Spleen (tissue), 11 donors: ENCODE results near the gene AFF1. TPM values are rescaled to one million over a fixed set of nuclear protein-coding genes. Genes with fewer than 3 reads are reported as not detected.

ENCODE experiments used
- DNase-seq: peaks from one replicate; pipeline ENCODE4 v3.0.0-alpha.2; 2020
- H3K27ac ChIP-seq, 8 donors: fragments of 200-600 bp; sonication (generic) in 7 of 8; 1 replicate in 4 of 8; 2 replicates in 4 of 8; pipeline versions ENCODE4 v1.5.0 to v1.8.0; 2016 to 2021; ENCODE audit warnings: inconsistent platforms in 4 of 8, mild to moderate bottlenecking in 4 of 8, moderate library complexity in 1 of 8
- H3K27me3 ChIP-seq, 7 donors: fragments of 200-600 bp; sonication (generic) in 6 of 7; replicated peaks in 1 of 7; 1 replicate in 4 of 7; 2 replicates in 3 of 7; pipeline versions ENCODE4 v1.5.0 to v1.8.0; 2016 to 2021; ENCODE audit warnings: inconsistent platforms in 3 of 7, mild to moderate bottlenecking in 1 of 7
- H3K36me3 ChIP-seq, 6 donors: fragments of 200-600 bp; sonication (generic) in 5 of 6; 1 replicate in 4 of 6; 2 replicates in 2 of 6; pipeline versions ENCODE4 v1.5.0 to v1.8.0; 2016 to 2021; ENCODE audit warnings: inconsistent platforms in 2 of 6
- H3K4me1 ChIP-seq, 6 donors: fragments of 200-600 bp; sonication (generic) in 5 of 6; 1 replicate in 3 of 6; 2 replicates in 3 of 6; pipeline versions ENCODE4 v1.5.0 to v1.8.0; 2016 to 2021; ENCODE audit warnings: inconsistent platforms in 3 of 6
- H3K4me3 ChIP-seq, 8 donors: fragments of 200-600 bp; sonication (generic) in 7 of 8; 1 replicate in 4 of 8; 2 replicates in 4 of 8; pipeline versions ENCODE4 v1.5.0 to v1.8.0; 2016 to 2021; ENCODE audit warnings: inconsistent platforms in 4 of 8, mild to moderate bottlenecking in 4 of 8, moderate library complexity in 2 of 8
- H3K9me3 ChIP-seq, 8 donors: fragments of 200-600 bp; sonication (generic) in 7 of 8; 1 replicate in 4 of 8; 2 replicates in 4 of 8; pipeline versions ENCODE4 v1.5.0 to v1.8.0; 2016 to 2021; ENCODE audit warnings: inconsistent platforms in 4 of 8
- CTCF ChIP-seq, 11 experiments: fragments of 200-600 bp in 7 of 11; fragments of 450-650 bp in 4 of 11; sonication (generic) in 4 of 11; IDR thresholded peaks in 8 of 11; conservative IDR thresholded peaks in 3 of 11; 1 replicate in 7 of 11; 2 replicates in 4 of 11; pipeline versions ENCODE4 v1.4.0 to v1.8.0; 2016 to 2021; ENCODE audit warnings: antibody characterized with exemption in 11 of 11, inconsistent platforms in 4 of 11, mild to moderate bottlenecking in 1 of 11
- POLR2A ChIP-seq, 3 donors: fragments of 450-650 bp; IDR thresholded peaks; one replicate each; pipeline ENCODE4 v1.5.1; 2017; ENCODE audit warnings: antibody characterized with exemption in 3 of 3, mild to moderate bottlenecking in 1 of 3
- POLR2AphosphoS5 ChIP-seq, 3 donors: sonication (generic); formaldehyde crosslinking; IDR thresholded peaks; one replicate each; pipeline ENCODE4 v1.5.1; 2017; ENCODE audit warnings: antibody characterized with exemption in 3 of 3
- WGBS, 5 donors: extraction: QIAGEN DNeasy Blood & Tissue Kit in 3 of 5; methylation state at CpG; one replicate each; pipeline versions ENCODE4 v1.1.5 to v1.1.7; 2013 to 2018; 5-methylcytosine and 5-hydroxymethylcytosine counted together
- intact Hi-C: fragments of 100-400 bp; cut with DNase I; formaldehyde crosslinking; loops from one replicate; pipeline ENCODE4 v1.15.0; 2023; ENCODE audit warnings: low total_unique reads
- polyA plus RNA-seq, 3 donors: library from polyadenylated mRNA; stranded (reverse); fragments of 200-250 nt; gene quantifications; one replicate each; pipeline ENCODE4 v1.2.1, GENCODE V29; 2013
- total RNA-seq, 7 donors: library from RNA; depleted of rRNA in 3 of 7; stranded (reverse); fragments of >200 nt in 3 of 7; fragmentation: NEBNext Ultra II Directional in 4 of 7; extraction: Animal tissue kit (Norgen Biotek cat#: 25700) in 4 of 7; gene quantifications; one replicate each; pipeline versions ENCODE4 v1.1.0 to v1.2.1, GENCODE V29; 2016 to 2021
- donor health status: healthy with polysubstance abuse.
- donor health status: DM: no; HTN: no; CAD: no; lungs with moderate emphysema.
- donor health status: DM: no; HTN: no; CAD: no.
- donor health status: Bipolar disorder and iron deficiency.
- donor health status: healthy.
- donor health status: DM: no; HTN: no; CAD: no.
- donor health status: DM: yes; HTN: yes; CAD: no.

AFF1 gene
- total and polyA plus RNA-seq, 10 donors, result 4.4 to 119 (median 80.8) TPM

GRCh38 chr4:86892636-86892960 is 42.2 kb upstream of the AFF1 start:
- no peak for DNase-seq
- H3K4me3 ChIP-seq, result peak overlapping the region; percentile 51 to 80 (median 66)
- peaks cover 0 to 27% (median 5%) of the 10 kb centered on the region in 7 donors for H3K27me3 ChIP-seq
- peaks cover 0 to 18% (median 11%) of the 10 kb centered on the region in 6 donors for H3K4me1 ChIP-seq
- intact Hi-C loops, result no loop called here
- TF ChIP-seq POLR2A (IDR thresholded peaks at IDR 0.05), result no peak
- TF ChIP-seq POLR2AphosphoS5 (IDR thresholded peaks at IDR 0.05), result no peak
- no peak for TF ChIP-seq CTCF (IDR thresholded peaks at IDR 0.05 in 8 of 11, conservative IDR thresholded peaks at IDR 0.05 in 3 of 11)
- H3K27ac ChIP-seq, result peak overlapping the region in 4 of 8 donors; percentile 21 to 74 (median 34)
- no peaks in the 10 kb centered on the region for H3K36me3 ChIP-seq
- H3K9me3 ChIP-seq, result no peaks in the 10 kb centered on the region
- WGBS, 5 donors, result 6 to 28% (median 15%) methylated on average over 12 to 13 of the region's 13 CpGs

- Histone ChIP-seq H3K4me1 (peaks cover 0 to 18% (median 11%) of the 10 kb centered on the region in 6 donors), H3K4me3 (no peak overlapping the region), H3K27ac (no peak overlapping the region), H3K36me3 (no peaks in the 10 kb centered on the region), H3K27me3 (peaks cover 0 to 27% (median 5%) of the 10 kb centered on the region in 7 donors), H3K9me3 (no peaks in the 10 kb centered on the region)
- TF ChIP-seq POLR2AphosphoS5 (IDR thresholded peaks at IDR 0.05) (no peak), POLR2A (IDR thresholded peaks at IDR 0.05) (no peak), CTCF (IDR thresholded peaks at IDR 0.05 in 8 of 11, conservative IDR thresholded peaks at IDR 0.05 in 3 of 11) (no peak)
- 92 to 98% (median 96%) methylated on average over 19 of the region's 19 CpGs for WGBS, 5 donors
- intact Hi-C loops, result no loop called here
- no peak for DNase-seq
Observed at GRCh38 chr4:86893136-86893535, 41.7 kb upstream of the AFF1 start.

- peaks cover 0 to 27% (median 5%) of the 10 kb centered on the region in 7 donors for H3K27me3 ChIP-seq
- intact Hi-C loops, result no loop called here
- DNase-seq, result no peak
- no peaks in the 10 kb centered on the region for H3K36me3 ChIP-seq
- H3K9me3 ChIP-seq, result no peaks in the 10 kb centered on the region
- no peak overlapping the region for H3K27ac ChIP-seq
- H3K4me1 ChIP-seq, result peaks cover 0 to 18% (median 11%) of the 10 kb centered on the region in 6 donors
- TF ChIP-seq POLR2AphosphoS5 (IDR thresholded peaks at IDR 0.05) (no peak), CTCF (IDR thresholded peaks at IDR 0.05 in 8 of 11, conservative IDR thresholded peaks at IDR 0.05 in 3 of 11) (no peak), POLR2A (IDR thresholded peaks at IDR 0.05) (no peak)
- H3K4me3 ChIP-seq, result no peak overlapping the region
Observed at GRCh38 chr4:86894455-86894854, 40.4 kb upstream of the AFF1 start.

- DNase-seq, result no peak
- WGBS, 5 donors, result 75 to 84% (median 79%) methylated on average over 6 of the region's 6 CpGs
- Histone ChIP-seq H3K4me3 (no peak overlapping the region), H3K27me3 (peaks cover 0 to 24% (median 5%) of the 10 kb centered on the region in 7 donors), H3K4me1 (peaks cover 0 to 18% (median 11%) of the 10 kb centered on the region in 6 donors), H3K36me3 (no peaks in the 10 kb centered on the region), H3K27ac (no peak overlapping the region), H3K9me3 (no peaks in the 10 kb centered on the region)
- no peak for TF ChIP-seq POLR2AphosphoS5 (IDR thresholded peaks at IDR 0.05)
- TF ChIP-seq CTCF (IDR thresholded peaks at IDR 0.05 in 8 of 11, conservative IDR thresholded peaks at IDR 0.05 in 3 of 11), result peak; percentile 41 to 83 (median 70)
- intact Hi-C loops, result loop anchor here (2.0 kb wide), 1 partner anchor 399 kb away; no protein-coding TSS in a partner anchor
Observed at GRCh38 chr4:86895692-86896488, 38.9 kb upstream of the AFF1 start.
